Esophagus squamous epithelium (tissue), 5 donors: ENCODE results near the gene PPP2R5C. TPM values are rescaled to one million over a fixed set of nuclear protein-coding genes. Genes with fewer than 3 reads are reported as not detected.
A peak's percentile ranks its signal among the peaks of the same experiment; 100 is the strongest.

Experiments
- DNase-seq: peaks from one replicate; lab custom pipeline; 2025; lab: John Stamatoyannopoulos, UW
- H3K27ac ChIP-seq, 4 donors: fragments of 200-600 bp; sonication (generic); one replicate each; pipeline ENCODE4 v1.5.1; 2016 to 2019; ENCODE audit warnings: mild to moderate bottlenecking in 1 of 4
- H3K27me3 ChIP-seq, 4 donors: fragments of 200-600 bp; sonication (generic); 1 replicate in 3 of 4; 2 replicates in 1 of 4; pipeline versions ENCODE4 v1.5.1 to v1.6.0; 2017 to 2021; ENCODE audit warnings: antibody characterized with exemption in 1 of 4
- H3K36me3 ChIP-seq, 3 donors: fragments of 200-600 bp; sonication (generic); one replicate each; pipeline ENCODE4 v1.5.1; 2016 to 2019
- H3K4me1 ChIP-seq, 3 donors: fragments of 200-600 bp; sonication (generic); one replicate each; pipeline ENCODE4 v1.5.1; 2017 to 2019
- H3K4me3 ChIP-seq, 4 donors: fragments of 200-600 bp; sonication (generic); 1 replicate in 3 of 4; 2 replicates in 1 of 4; pipeline ENCODE4 v1.5.1; 2016 to 2019; ENCODE audit warnings: mild to moderate bottlenecking in 2 of 4, moderate library complexity in 1 of 4
- H3K9me3 ChIP-seq, 3 donors: fragments of 200-600 bp; sonication (generic); one replicate each; pipeline ENCODE4 v1.5.1; 2016 to 2019
- POLR2A ChIP-seq, 4 donors: fragments of 450-650 bp; IDR thresholded peaks; one replicate each; pipeline ENCODE4 v1.6.1; 2017; ENCODE audit warnings: antibody characterized with exemption in 4 of 4, mild to moderate bottlenecking in 4 of 4, moderate library complexity in 3 of 4
- WGBS, 2 donors: methylation state at CpG; one replicate each; pipeline ENCODE4 v1.1.5; 2018; 5-methylcytosine and 5-hydroxymethylcytosine counted together
- intact Hi-C: fragments of 100-400 bp; cut with DNase I; formaldehyde crosslinking; loops from one replicate; pipeline ENCODE4 v1.15.0; 2022
- total RNA-seq, 4 donors: library from RNA; depleted of rRNA; stranded (reverse); fragments of >200 nt; gene quantifications; one replicate each; pipeline ENCODE4 v1.1.0, GENCODE V29; 2016
- TF ChIP-seq, protein P1 (sequence below), 6 experiments: fragments of 450-650 bp in 4 of 6; fragments of 200-600 bp in 2 of 6; sonication (generic) in 2 of 6; IDR thresholded peaks; one replicate each; pipeline ENCODE4 v1.5.1; 2016 to 2019; ENCODE audit warnings: antibody characterized with exemption in 6 of 6, mild to moderate bottlenecking in 4 of 6, moderate library complexity in 4 of 6
- donor health status: DM: yes; HTN: yes; CAD: no.

PPP2R5C gene
- total RNA-seq, 4 donors from 2014 or later = 66.3 to 92.3 (median 83.4) TPM

DNA sequence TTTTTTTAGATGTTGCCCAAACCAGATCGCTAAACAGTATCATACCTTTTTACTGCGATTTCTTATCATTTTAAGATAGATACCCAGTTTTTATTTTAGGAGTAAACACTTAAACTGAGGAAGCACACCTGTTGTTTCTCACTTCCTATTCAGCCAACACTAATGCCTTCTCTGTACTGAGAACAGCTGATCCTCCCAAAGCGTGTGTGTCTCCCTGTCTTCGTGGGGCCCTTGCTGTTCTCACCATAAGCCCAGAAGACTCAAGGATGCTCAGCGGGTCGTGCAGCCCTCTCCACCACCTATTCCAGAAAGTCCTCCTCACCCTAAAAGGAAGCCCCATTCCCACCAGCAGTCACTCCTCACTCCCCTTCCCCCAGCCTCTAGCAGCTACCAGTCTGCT lies 14.8 kb downstream of the PPP2R5C start:
- intact Hi-C loops = loop anchor here (10.0 kb wide), 1 partner anchor 178 kb away; no protein-coding TSS in a partner anchor
- Histone ChIP-seq H3K9me3 (no peaks in the 10 kb centered on the region), H3K27me3 (peaks cover 0 to 14% (median 0%) of the 10 kb centered on the region in 4 donors), H3K27ac (no peak overlapping the region), H3K36me3 (no peaks in the 10 kb centered on the region), H3K4me1 (peaks cover 6 to 12% (median 7%) of the 10 kb centered on the region in 3 donors), H3K4me3 (no peak overlapping the region)
- TF ChIP-seq, protein P1, sequence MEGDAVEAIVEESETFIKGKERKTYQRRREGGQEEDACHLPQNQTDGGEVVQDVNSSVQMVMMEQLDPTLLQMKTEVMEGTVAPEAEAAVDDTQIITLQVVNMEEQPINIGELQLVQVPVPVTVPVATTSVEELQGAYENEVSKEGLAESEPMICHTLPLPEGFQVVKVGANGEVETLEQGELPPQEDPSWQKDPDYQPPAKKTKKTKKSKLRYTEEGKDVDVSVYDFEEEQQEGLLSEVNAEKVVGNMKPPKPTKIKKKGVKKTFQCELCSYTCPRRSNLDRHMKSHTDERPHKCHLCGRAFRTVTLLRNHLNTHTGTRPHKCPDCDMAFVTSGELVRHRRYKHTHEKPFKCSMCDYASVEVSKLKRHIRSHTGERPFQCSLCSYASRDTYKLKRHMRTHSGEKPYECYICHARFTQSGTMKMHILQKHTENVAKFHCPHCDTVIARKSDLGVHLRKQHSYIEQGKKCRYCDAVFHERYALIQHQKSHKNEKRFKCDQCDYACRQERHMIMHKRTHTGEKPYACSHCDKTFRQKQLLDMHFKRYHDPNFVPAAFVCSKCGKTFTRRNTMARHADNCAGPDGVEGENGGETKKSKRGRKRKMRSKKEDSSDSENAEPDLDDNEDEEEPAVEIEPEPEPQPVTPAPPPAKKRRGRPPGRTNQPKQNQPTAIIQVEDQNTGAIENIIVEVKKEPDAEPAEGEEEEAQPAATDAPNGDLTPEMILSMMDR (IDR thresholded peaks at IDR 0.05) = no peak
- no peak for TF ChIP-seq POLR2A (IDR thresholded peaks at IDR 0.05)
- WGBS, 2 donors = 66 to 92% methylated on average over 6 of the region's 6 CpGs
- no peak for DNase-seq

DNA sequence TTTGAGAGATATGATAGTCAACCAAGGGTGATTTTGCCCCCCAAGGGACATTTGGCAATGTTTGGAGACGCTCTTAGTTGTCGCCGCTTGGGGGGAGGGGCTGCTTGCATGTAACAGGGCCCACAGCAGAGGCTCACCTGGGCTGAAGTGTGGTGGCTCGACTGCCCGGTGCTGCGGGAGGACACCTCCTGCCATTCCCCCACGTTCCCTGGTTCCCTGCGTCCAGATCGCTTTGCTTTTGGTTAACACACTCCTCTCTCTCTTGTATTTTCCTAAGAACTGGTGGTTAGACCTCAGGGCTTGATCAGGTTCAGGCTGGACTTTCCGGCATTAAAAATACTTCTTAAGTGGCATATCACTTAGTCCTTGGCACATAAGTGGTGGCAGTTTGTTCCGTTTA lies 18.9 kb downstream of the PPP2R5C start:
- 77 to 83% methylated on average over 9 to 11 of the region's 11 CpGs for WGBS, 2 donors
- Histone ChIP-seq H3K4me1 (peaks cover 7 to 18% (median 11%) of the 10 kb centered on the region in 3 donors), H3K4me3 (peak overlapping the region in 2 of 4 donors; percentile 54 to 66), H3K27me3 (peaks cover 0 to 18% (median 0%) of the 10 kb centered on the region in 4 donors), H3K9me3 (no peaks in the 10 kb centered on the region), H3K27ac (no peak overlapping the region), H3K36me3 (no peaks in the 10 kb centered on the region)
- intact Hi-C loops = no loop called here
- no peak for DNase-seq
- TF ChIP-seq, protein P1 (IDR thresholded peaks at IDR 0.05) = no peak
- TF ChIP-seq POLR2A (IDR thresholded peaks at IDR 0.05) = no peak

DNA sequence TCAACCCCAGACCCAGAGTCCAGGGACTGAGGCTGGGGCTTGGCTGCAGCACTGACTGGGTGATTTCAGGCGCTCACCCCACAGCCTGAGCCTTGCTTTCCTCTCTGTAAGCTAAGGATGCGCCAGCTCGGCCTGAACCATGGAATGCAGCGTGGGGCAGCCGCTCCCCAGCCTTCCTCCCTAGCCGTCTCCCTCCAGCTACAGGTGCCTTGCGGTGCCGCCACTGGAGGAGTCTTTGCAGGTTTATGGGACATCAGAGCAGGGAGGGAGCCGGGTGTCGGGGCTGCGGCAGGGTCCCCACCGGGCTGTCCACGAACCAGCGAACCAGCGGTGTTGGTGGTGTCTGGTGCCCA lies 19.4 kb downstream of the PPP2R5C start:
- TF ChIP-seq POLR2A (IDR thresholded peaks at IDR 0.05) = no peak
- TF ChIP-seq, protein P1 (IDR thresholded peaks at IDR 0.05) = no peak
- WGBS, 2 donors = 15 to 30% methylated on average over 3 to 8 of the region's 15 CpGs
- Histone ChIP-seq H3K27ac (no peak overlapping the region), H3K4me3 (peak overlapping the region; percentile 37 to 66 (median 52)), H3K9me3 (no peaks in the 10 kb centered on the region), H3K27me3 (peaks cover 0 to 18% (median 0%) of the 10 kb centered on the region in 4 donors), H3K36me3 (no peaks in the 10 kb centered on the region), H3K4me1 (peaks cover 7 to 18% (median 11%) of the 10 kb centered on the region in 3 donors)
- DNase-seq = no peak
- intact Hi-C loops = no loop called here

DNA sequence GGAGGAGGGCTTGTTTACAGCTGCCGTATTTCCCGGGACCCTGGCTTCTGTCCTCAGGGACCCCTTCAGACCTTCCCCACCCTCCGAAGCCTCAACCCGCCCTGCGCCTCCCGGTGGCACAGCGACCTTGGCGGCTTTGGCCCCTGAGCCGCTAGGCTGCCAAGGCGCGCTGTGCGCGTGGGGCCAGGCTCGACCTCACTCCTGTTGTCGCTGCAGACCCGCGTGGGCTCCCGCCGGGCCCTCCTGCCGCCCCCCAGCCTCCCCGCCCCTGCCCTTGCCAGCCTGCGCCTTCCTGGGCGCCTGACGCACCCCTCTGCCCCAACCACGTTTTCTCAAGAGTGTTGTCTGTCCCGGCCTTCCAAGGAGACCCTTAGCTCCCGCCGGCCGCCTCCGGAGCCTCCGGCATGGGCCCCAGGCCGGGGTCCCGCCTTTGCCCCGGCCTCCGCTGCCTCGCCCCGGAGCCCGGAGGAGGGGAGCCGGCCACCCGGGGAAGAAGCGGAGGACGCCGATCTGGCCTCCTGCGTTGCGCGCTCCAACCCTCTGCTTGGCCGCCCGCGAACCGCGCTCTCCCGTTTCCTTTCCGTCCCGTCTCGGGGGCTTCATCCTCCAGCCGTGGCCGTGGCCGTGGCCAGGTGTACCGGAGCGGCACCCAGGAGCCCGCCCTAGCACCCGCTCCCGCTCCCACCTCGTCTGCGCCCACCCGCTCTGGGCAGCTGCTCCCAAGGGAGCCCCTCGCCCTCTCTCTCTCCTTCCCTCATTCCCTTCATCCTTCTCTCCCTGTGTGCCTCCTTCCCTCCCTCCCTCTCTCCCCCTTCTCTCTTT lies 19.9 kb downstream of the PPP2R5C start:
- 2 to 4% methylated on average over 23 to 36 of the region's 67 CpGs for WGBS, 2 donors
- peaks cover 0 to 18% (median 0%) of the 10 kb centered on the region in 4 donors for H3K27me3 ChIP-seq
- DNase-seq = no peak
- peaks cover 7 to 18% (median 11%) of the 10 kb centered on the region in 3 donors for H3K4me1 ChIP-seq
- H3K9me3 ChIP-seq = no peaks in the 10 kb centered on the region
- no peak overlapping the region for H3K27ac ChIP-seq
- TF ChIP-seq, protein P1 (IDR thresholded peaks at IDR 0.05) = no peak
- TF ChIP-seq POLR2A (IDR thresholded peaks at IDR 0.05) = no peak
- peak overlapping the region; percentile 37 to 66 (median 52) for H3K4me3 ChIP-seq
- H3K36me3 ChIP-seq = no peaks in the 10 kb centered on the region
- intact Hi-C loops = no loop called here
